Uterus (tissue), 2 donors: ENCODE measurements around the gene PDHB.

Source experiments
- POLR2A ChIP-seq, 2 donors: fragments of 450-650 bp; IDR thresholded peaks; one replicate each; pipeline ENCODE4 v1.6.1; 2016; ENCODE audit warnings: antibody characterized with exemption in 2 of 2, mild to moderate bottlenecking in 1 of 2, moderate library complexity in 1 of 2
- TF ChIP-seq, protein P1 (sequence below), 4 experiments: fragments of 200-600 bp in 2 of 4; fragments of 450-650 bp in 2 of 4; sonication (generic) in 2 of 4; IDR thresholded peaks; one replicate each; pipeline ENCODE4 v1.5.1; 2016 to 2019; ENCODE audit warnings: antibody characterized with exemption in 4 of 4, mild to moderate bottlenecking in 2 of 4, moderate library complexity in 1 of 4

DNA sequence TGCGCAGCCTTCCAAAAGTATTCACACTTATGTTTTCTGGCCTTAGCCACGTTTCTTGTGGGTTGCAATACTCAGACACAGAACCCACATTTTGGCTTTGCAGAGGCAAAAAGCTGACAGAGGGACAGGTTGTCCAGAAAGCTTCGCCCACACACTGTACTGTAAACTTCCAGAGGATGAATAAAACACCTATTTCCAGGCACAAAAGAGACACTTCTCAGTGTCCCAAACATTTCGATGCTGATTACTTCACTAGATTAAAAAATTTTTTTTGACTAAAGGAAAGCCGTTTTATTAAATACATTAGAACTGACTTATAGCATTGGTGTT is 30.3 kb upstream of the PDHB start:
- TF ChIP-seq POLR2A (IDR thresholded peaks at IDR 0.05): no peak
- TF ChIP-seq, protein P1, sequence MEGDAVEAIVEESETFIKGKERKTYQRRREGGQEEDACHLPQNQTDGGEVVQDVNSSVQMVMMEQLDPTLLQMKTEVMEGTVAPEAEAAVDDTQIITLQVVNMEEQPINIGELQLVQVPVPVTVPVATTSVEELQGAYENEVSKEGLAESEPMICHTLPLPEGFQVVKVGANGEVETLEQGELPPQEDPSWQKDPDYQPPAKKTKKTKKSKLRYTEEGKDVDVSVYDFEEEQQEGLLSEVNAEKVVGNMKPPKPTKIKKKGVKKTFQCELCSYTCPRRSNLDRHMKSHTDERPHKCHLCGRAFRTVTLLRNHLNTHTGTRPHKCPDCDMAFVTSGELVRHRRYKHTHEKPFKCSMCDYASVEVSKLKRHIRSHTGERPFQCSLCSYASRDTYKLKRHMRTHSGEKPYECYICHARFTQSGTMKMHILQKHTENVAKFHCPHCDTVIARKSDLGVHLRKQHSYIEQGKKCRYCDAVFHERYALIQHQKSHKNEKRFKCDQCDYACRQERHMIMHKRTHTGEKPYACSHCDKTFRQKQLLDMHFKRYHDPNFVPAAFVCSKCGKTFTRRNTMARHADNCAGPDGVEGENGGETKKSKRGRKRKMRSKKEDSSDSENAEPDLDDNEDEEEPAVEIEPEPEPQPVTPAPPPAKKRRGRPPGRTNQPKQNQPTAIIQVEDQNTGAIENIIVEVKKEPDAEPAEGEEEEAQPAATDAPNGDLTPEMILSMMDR (IDR thresholded peaks at IDR 0.05): no peak
